Tibial nerve (tissue), 3 donors: ENCODE results near the gene SLC30A7.

Source experiments
- CTCF ChIP-seq, 5 experiments: fragments of 200-600 bp in 3 of 5; fragments of 450-650 bp in 2 of 5; sonication (generic) in 3 of 5; IDR thresholded peaks; one replicate each; pipeline ENCODE4 v1.5.1; 2016 to 2019; ENCODE audit warnings: antibody characterized with exemption in 5 of 5, mild to moderate bottlenecking in 3 of 5, moderate library complexity in 2 of 5
- POLR2A ChIP-seq, 2 donors: fragments of 450-650 bp; IDR thresholded peaks; one replicate each; pipeline ENCODE4 v1.6.1; 2017; ENCODE audit warnings: antibody characterized with exemption in 2 of 2, mild to moderate bottlenecking in 2 of 2, moderate library complexity in 2 of 2

- no peak for TF ChIP-seq CTCF (IDR thresholded peaks at IDR 0.05)
- TF ChIP-seq POLR2A (IDR thresholded peaks at IDR 0.05): no peak
Measured at GRCh38 chr1:100909018-100909417, 13.1 kb downstream of the SLC30A7 start.
